ENCODE data around the gene GYPC. TPM values are rescaled to one million over a fixed set of nuclear protein-coding genes. Genes with fewer than 3 reads are reported as not detected.

Gene GYPC
- total RNA-seq, 3 donors from 2014 or later: 61.6 to 181 (median 127) TPM

DNA sequence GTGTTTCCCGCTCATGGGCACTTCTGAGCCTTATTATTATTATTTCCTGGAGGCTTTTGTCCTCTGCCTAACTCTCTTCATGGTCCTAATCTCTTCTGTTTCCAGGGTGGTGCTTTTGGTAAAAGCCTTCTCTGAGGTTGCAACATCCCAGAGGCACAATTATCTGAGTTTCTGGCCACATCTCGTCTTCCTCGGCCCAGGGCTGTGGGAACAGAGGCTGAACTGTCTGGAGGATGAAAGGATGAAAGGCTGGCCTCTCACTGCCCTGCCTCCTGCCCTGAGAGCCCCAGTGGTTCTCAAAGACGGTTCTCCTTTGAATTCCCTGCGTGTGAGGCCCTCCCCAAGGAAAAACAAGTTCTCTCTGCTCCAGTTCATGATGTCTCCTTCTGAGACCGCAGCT lies 13.8 kb downstream of the GYPC start:
- TF ChIP-seq POLR2A (IDR thresholded peaks at IDR 0.05): no peak
- no peak for TF ChIP-seq POLR2AphosphoS5 (IDR thresholded peaks at IDR 0.05)
- TF ChIP-seq, protein P1, sequence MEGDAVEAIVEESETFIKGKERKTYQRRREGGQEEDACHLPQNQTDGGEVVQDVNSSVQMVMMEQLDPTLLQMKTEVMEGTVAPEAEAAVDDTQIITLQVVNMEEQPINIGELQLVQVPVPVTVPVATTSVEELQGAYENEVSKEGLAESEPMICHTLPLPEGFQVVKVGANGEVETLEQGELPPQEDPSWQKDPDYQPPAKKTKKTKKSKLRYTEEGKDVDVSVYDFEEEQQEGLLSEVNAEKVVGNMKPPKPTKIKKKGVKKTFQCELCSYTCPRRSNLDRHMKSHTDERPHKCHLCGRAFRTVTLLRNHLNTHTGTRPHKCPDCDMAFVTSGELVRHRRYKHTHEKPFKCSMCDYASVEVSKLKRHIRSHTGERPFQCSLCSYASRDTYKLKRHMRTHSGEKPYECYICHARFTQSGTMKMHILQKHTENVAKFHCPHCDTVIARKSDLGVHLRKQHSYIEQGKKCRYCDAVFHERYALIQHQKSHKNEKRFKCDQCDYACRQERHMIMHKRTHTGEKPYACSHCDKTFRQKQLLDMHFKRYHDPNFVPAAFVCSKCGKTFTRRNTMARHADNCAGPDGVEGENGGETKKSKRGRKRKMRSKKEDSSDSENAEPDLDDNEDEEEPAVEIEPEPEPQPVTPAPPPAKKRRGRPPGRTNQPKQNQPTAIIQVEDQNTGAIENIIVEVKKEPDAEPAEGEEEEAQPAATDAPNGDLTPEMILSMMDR (IDR thresholded peaks at IDR 0.05): no peak
- Histone ChIP-seq H3K9me3 (peaks cover 0 to under 1% of the 10 kb centered on the region in 2 donors), H3K27me3 (no peaks in the 10 kb centered on the region), H3K4me1 (no peaks in the 10 kb centered on the region), H3K36me3 (no peaks in the 10 kb centered on the region), H3K27ac (peak overlapping the region in 1 of 2 donors; percentile 61), H3K4me3 (no peak overlapping the region)
- no peak for DNase-seq (ENCODE audit: low spot score in 2 of 2)
- intact Hi-C loops (cut with DNase I; ENCODE audit: low total_unique reads): no loop called here

DNA sequence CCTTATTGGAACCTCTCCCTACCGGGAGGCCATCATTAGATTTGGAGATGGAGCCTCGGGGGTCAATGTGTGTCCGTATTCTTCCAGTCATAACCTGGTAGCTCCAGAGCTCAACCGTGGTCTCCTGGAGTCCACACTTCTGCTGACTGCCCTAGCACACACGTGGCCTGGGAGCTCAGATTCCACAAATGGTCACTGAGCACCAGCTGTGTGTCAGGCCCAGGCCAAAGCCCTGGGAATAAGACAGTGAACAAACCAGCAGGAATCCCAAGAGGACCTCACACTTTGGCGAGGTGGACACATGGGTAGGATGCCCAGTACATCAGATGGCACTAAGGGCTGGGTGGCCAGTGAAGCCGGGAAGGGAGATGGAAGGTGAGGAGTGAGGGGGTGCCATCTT lies 15.5 kb downstream of the GYPC start:
- no peaks in the 10 kb centered on the region for H3K27me3 ChIP-seq
- H3K27ac ChIP-seq: no peak overlapping the region
- TF ChIP-seq POLR2A (IDR thresholded peaks at IDR 0.05): no peak
- TF ChIP-seq, protein P1 (IDR thresholded peaks at IDR 0.05): no peak
- TF ChIP-seq POLR2AphosphoS5 (IDR thresholded peaks at IDR 0.05): no peak
- no peaks in the 10 kb centered on the region for H3K36me3 ChIP-seq
- intact Hi-C loops (cut with DNase I; ENCODE audit: low total_unique reads): no loop called here
- peaks cover 5 to 13% of the 10 kb centered on the region in 2 donors for H3K9me3 ChIP-seq
- DNase-seq (ENCODE audit: low spot score in 2 of 2): no peak
- H3K4me3 ChIP-seq: no peak overlapping the region
- no peaks in the 10 kb centered on the region for H3K4me1 ChIP-seq

DNA sequence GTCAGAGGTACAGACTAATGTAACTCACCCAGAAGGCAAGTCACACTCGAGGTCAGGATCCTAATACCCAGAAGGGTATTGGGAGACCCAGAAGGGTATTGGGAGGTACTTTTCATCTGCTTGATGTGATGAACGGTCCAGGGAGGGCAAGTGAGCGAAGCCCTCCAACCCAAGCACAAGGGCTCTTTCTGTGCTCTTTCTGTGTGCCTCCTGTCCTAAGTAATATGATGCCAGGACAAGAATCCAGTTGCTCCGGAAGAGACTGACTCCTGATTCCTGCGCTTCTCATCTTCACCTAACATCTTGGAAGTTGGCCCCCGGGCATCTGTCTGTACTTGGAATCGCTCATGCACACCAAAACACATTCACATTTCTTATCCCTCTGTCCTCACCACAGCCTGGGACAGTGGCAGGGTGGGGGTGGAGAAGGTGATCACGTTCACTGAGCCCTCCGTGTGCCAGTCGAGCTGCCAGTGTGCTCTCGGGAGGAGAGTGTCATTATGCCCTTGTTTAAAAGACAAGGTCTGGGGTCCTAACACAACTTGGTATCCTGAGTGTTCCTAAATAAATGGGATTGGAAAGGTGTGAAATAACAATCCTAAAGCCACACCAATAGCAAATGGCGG lies 17.1 kb downstream of the GYPC start:
- Histone ChIP-seq H3K36me3 (no peaks in the 10 kb centered on the region), H3K9me3 (peaks cover 5 to 13% of the 10 kb centered on the region in 2 donors), H3K4me1 (no peaks in the 10 kb centered on the region), H3K27me3 (no peaks in the 10 kb centered on the region), H3K27ac (no peak overlapping the region), H3K4me3 (no peak overlapping the region)
- no peak for DNase-seq (ENCODE audit: low spot score in 2 of 2)
- intact Hi-C loops (cut with DNase I; ENCODE audit: low total_unique reads): no loop called here
- TF ChIP-seq, protein P1 (IDR thresholded peaks at IDR 0.05): no peak
- TF ChIP-seq POLR2AphosphoS5 (IDR thresholded peaks at IDR 0.05) (no peak), POLR2A (IDR thresholded peaks at IDR 0.05) (no peak)

DNA sequence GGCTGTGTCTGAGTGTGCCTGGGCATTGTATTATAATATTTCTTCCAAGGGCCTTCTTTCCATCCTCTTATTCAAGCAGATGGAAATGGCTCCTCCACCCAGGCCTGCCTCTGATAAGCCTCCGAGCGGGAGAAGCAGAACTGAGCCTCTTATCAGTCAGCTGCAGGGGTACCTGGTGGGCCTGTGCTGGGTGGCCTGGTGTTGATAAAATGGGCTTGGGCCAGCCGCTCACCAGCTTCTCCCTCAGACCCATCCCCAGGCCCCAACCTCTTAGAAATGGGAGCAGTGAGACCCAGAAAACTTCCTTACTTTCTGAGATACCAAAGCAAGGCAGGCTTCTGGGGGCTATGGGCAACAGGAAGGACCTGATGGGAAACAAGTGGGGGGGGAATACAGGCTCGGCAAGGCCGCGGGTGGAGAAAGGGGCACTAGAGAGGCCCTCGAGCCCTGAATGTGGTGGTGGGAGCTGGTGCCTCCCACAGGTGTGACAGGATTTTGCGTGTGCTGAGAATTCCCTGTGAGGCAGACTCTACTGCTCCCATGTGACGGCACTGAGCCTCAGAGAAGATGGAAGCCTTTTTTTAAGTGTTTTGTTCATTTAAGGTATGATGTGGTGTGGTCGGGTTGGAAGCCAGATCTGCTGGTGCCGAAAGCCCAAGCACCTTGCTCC lies 18.3 kb downstream of the GYPC start:
- Histone ChIP-seq H3K27ac (no peak overlapping the region), H3K4me3 (no peak overlapping the region), H3K9me3 (peaks cover 5 to 13% of the 10 kb centered on the region in 2 donors), H3K4me1 (no peaks in the 10 kb centered on the region), H3K36me3 (no peaks in the 10 kb centered on the region), H3K27me3 (no peaks in the 10 kb centered on the region)
- DNase-seq (ENCODE audit: low spot score in 2 of 2): no peak
- TF ChIP-seq POLR2AphosphoS5 (IDR thresholded peaks at IDR 0.05): no peak
- TF ChIP-seq, protein P1 (IDR thresholded peaks at IDR 0.05): no peak
- TF ChIP-seq POLR2A (IDR thresholded peaks at IDR 0.05): no peak
- intact Hi-C loops (cut with DNase I; ENCODE audit: low total_unique reads): no loop called here

DNA sequence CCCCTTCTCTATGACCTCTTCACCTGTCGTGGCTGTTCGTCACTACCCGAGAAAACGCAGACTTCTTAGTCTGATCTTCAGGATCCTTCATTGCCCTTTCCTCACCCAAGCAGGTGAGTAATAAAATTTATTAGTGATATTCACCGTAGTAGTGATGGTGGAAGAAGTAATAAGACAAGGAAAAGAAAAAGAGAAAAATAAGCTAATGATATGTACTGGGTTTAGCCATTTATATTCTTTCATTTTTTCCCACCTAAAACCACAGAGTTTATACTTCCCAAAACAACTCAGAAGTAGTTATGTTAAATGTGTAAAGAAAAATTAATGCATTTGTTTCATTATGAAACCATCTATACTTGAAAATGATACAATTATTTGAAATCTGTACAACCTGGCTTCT lies 19.7 kb downstream of the GYPC start:
- no peaks in the 10 kb centered on the region for H3K4me1 ChIP-seq
- intact Hi-C loops (cut with DNase I; ENCODE audit: low total_unique reads): no loop called here
- H3K27me3 ChIP-seq: no peaks in the 10 kb centered on the region
- H3K27ac ChIP-seq: no peak overlapping the region
- H3K36me3 ChIP-seq: no peaks in the 10 kb centered on the region
- H3K4me3 ChIP-seq: no peak overlapping the region
- TF ChIP-seq, protein P1 (IDR thresholded peaks at IDR 0.05): no peak
- TF ChIP-seq POLR2A (IDR thresholded peaks at IDR 0.05) (no peak), POLR2AphosphoS5 (IDR thresholded peaks at IDR 0.05) (no peak)
- no peak for DNase-seq (ENCODE audit: low spot score in 2 of 2)
- peaks cover 5 to 13% of the 10 kb centered on the region in 2 donors for H3K9me3 ChIP-seq
